Neuronal stem cell (in vitro differentiated cells): ENCODE results near the gene AUTS2.
"Not testable (repeated sequence)": the region's sequence is repeated elsewhere in the genome, so short reads cannot be mapped to it uniquely, and the experiment has no call there.

ENCODE experiments used
- DNase-seq: peaks from one replicate; pipeline ENCODE4 v3.0.0-alpha.2; 2013; ENCODE audit warnings: low spot score
- H2AFZ ChIP-seq: one replicate; pipeline ENCODE4 v1.6.1; 2013; ENCODE audit warnings: mild to moderate bottlenecking, low read length, inconsistent platforms
- H2AK5ac ChIP-seq: 2 replicates; pipeline ENCODE4 v1.6.1; 2013; ENCODE audit warnings: low read depth, mild to moderate bottlenecking, inconsistent platforms, low read length, moderate library complexity, mixed read lengths
- H2BK120ac ChIP-seq: 2 replicates; pipeline ENCODE4 v1.6.1; 2013; ENCODE audit warnings: low read depth, mild to moderate bottlenecking, inconsistent platforms, low read length, moderate library complexity, mixed read lengths
- H2BK12ac ChIP-seq: one replicate; pipeline ENCODE4 v1.6.1; 2013; ENCODE audit warnings: low read length, inconsistent platforms
- H2BK15ac ChIP-seq: 2 replicates; pipeline ENCODE4 v1.6.1; 2013; ENCODE audit warnings: mild to moderate bottlenecking, low read length, inconsistent platforms, mixed read lengths
- H2BK5ac ChIP-seq: one replicate; pipeline ENCODE4 v1.6.1; 2013; ENCODE audit warnings: inconsistent platforms, mild to moderate bottlenecking, low read length, moderate library complexity
- H3K14ac ChIP-seq: one replicate; pipeline ENCODE4 v1.6.1; 2013; ENCODE audit warnings: low read length, inconsistent platforms
- H3K18ac ChIP-seq: 2 replicates; pipeline ENCODE4 v1.6.1; 2013; ENCODE audit warnings: low read length, inconsistent platforms
- H3K23ac ChIP-seq: 2 replicates; pipeline ENCODE4 v1.6.1; 2013; ENCODE audit warnings: low read depth, mild to moderate bottlenecking, mixed read lengths, low read length, inconsistent platforms; ENCODE audit not compliant: poor library complexity
- H3K27ac ChIP-seq: replicated peaks from 3 replicates; pipeline ENCODE4 v1.5.1; 2013; ENCODE audit warnings: low read length, inconsistent platforms
- H3K27me3 ChIP-seq, 3 experiments: 2 replicates each; pipeline ENCODE4 v1.6.1; 2013; ENCODE audit warnings: low read length in 3 of 3, mild to moderate bottlenecking in 2 of 3, inconsistent platforms in 1 of 3, low read depth in 1 of 3, mixed read lengths in 1 of 3, moderate library complexity in 1 of 3; ENCODE audit not compliant: control insufficient read depth in 3 of 3, insufficient read depth in 3 of 3
- H3K36me3 ChIP-seq, 2 donors: replicated peaks in 1 of 2; 2 replicates each; pipeline ENCODE4 v1.6.1; 2013; ENCODE audit warnings: low read length in 2 of 2; ENCODE audit not compliant: control insufficient read depth in 2 of 2, insufficient read depth in 2 of 2
- H3K4ac ChIP-seq: 2 replicates; pipeline ENCODE4 v1.6.1; 2013; ENCODE audit warnings: inconsistent platforms, mild to moderate bottlenecking, low read length, moderate library complexity
- H3K4me1 ChIP-seq, 2 donors: 1 replicate in 1 of 2; 2 replicates in 1 of 2; pipeline ENCODE4 v1.6.1; 2013; ENCODE audit warnings: low read length in 2 of 2, low read depth in 1 of 2; ENCODE audit not compliant: control insufficient read depth in 2 of 2, insufficient read depth in 1 of 2
- H3K4me2 ChIP-seq: one replicate; pipeline ENCODE4 v1.6.1; 2013; ENCODE audit warnings: mild to moderate bottlenecking, low read length, inconsistent platforms; ENCODE audit not compliant: insufficient read depth, poor library complexity, severe bottlenecking
- H3K4me3 ChIP-seq, 2 donors: 2 replicates each; pipeline ENCODE4 v1.5.1; 2013; ENCODE audit warnings: low read length in 2 of 2, mild to moderate bottlenecking in 2 of 2, inconsistent platforms in 1 of 2, moderate library complexity in 1 of 2
- H3K79me1 ChIP-seq: one replicate; pipeline ENCODE4 v1.6.1; 2013; ENCODE audit warnings: low read depth, mild to moderate bottlenecking, inconsistent platforms, low read length, moderate library complexity
- H3K9ac ChIP-seq: one replicate; pipeline ENCODE4 v1.6.1; 2013; ENCODE audit warnings: mild to moderate bottlenecking, low read depth, low read length, inconsistent platforms; ENCODE audit not compliant: poor library complexity
- H3K9me3 ChIP-seq, 2 donors: replicated peaks in 1 of 2; 2 replicates each; pipeline versions ENCODE3 to v1.6.1; 2013; ENCODE audit warnings: low read length in 2 of 2, mild to moderate bottlenecking in 2 of 2, inconsistent platforms in 1 of 2, low read depth in 1 of 2, mixed read lengths in 1 of 2, moderate library complexity in 1 of 2; ENCODE audit not compliant: control insufficient read depth in 2 of 2, insufficient read depth in 1 of 2
- H4K8ac ChIP-seq: one replicate; pipeline ENCODE4 v1.6.1; 2013; ENCODE audit warnings: low read depth, mild to moderate bottlenecking, inconsistent platforms, low read length, moderate library complexity
- H4K91ac ChIP-seq: one replicate; pipeline ENCODE4 v1.6.1; 2013; ENCODE audit warnings: low read length, low read depth, mild to moderate bottlenecking, inconsistent platforms; ENCODE audit not compliant: poor library complexity
- WGBS, 2 donors: extraction: QIAGEN DNeasy Blood & Tissue Kit; methylation state at CpG; one replicate each; pipeline ENCODE4 v1.1.7; 2013; ENCODE audit warnings: missing lambda C conversion rate in 2 of 2, mixed read lengths in 1 of 2; ENCODE audit not compliant: insufficient read length in 2 of 2, insufficient replicate concordance in 1 of 2; ENCODE audit errors: extremely low coverage in 2 of 2; 5-methylcytosine and 5-hydroxymethylcytosine counted together

Gene AUTS2

DNA sequence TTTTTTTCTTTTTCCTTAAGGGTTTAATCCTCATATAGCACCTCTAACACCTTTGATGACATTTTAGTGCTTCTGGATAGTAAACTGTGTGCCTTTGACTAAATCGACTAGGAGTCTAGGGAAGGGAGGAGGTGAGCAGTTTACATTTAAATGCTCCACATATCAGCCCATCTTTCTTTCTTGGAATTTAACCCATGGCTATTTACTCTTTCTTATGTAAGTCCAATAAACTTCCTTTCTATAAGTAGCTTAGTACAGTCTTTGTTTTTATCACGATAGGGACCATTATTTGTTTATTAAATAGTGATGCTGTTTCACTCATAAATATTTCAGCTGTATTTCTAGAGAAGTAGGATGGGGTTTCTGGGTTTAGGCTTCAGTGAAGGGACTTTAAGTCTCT lies 669.9 kb downstream of the AUTS2 start:
- DNase-seq: no peak
- Histone ChIP-seq H2BK12ac (no peak overlapping the region), H3K4ac (no peak overlapping the region), H3K9me3 (no peaks in the 10 kb centered on the region), H3K27me3 (no peaks in the 10 kb centered on the region), H3K27ac (no peak overlapping the region), H2BK5ac (no peak overlapping the region), H2BK15ac (no peak overlapping the region), H2AK5ac (no peak overlapping the region), H4K8ac (no peak overlapping the region), H2AFZ (no peak overlapping the region), H3K14ac (no peak overlapping the region), H3K9ac (no peak overlapping the region), H3K4me2 (no peak overlapping the region), H3K4me3 (no peak overlapping the region), H4K91ac (no peak overlapping the region), H3K18ac (no peak overlapping the region), H2BK120ac (no peak overlapping the region), H3K36me3 (no peaks in the 10 kb centered on the region), H3K4me1 (peaks cover 14 to 23% of the 10 kb centered on the region in 2 donors), H3K23ac (no peak overlapping the region), H3K79me1 (no peaks in the 10 kb centered on the region)
- WGBS, 2 donors: no CpG with 5 or more reads among the region's 2 CpGs

DNA sequence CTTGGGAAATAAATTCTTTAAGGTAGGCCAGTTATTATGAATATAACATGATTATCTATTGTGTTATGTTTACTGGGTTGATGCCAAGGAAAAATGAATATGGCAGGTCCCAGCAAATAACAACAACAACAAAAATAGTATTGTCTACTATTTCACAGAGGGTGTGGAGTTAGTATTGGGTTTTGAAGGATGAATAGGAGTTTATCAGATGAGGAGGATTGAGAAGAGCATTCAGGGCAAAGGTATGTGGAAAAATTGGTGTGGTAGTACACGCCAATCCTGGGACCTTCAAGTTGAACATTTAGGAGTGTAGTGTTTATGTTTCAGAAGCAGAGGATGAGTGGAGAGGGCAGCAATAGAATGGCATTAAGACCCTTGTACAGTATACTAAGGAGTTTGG lies 671.9 kb downstream of the AUTS2 start:
- H3K4me2 ChIP-seq: no peak overlapping the region
- no peak overlapping the region for H2BK15ac ChIP-seq
- no peak overlapping the region for H3K18ac ChIP-seq
- H3K79me1 ChIP-seq: no peaks in the 10 kb centered on the region
- H3K4me1 ChIP-seq: peaks cover 14 to 23% of the 10 kb centered on the region in 2 donors
- H3K4me3 ChIP-seq: no peak overlapping the region
- H3K4ac ChIP-seq: no peak overlapping the region
- no peaks in the 10 kb centered on the region for H3K36me3 ChIP-seq
- DNase-seq: no peak
- no peak overlapping the region for H3K27ac ChIP-seq
- no peak overlapping the region for H3K14ac ChIP-seq
- no peak overlapping the region for H4K8ac ChIP-seq
- no peak overlapping the region for H3K9ac ChIP-seq
- no peak overlapping the region for H4K91ac ChIP-seq
- H2AK5ac ChIP-seq: no peak overlapping the region
- H2BK120ac ChIP-seq: no peak overlapping the region
- no peak overlapping the region for H3K23ac ChIP-seq
- H3K27me3 ChIP-seq: no peaks in the 10 kb centered on the region
- no peak overlapping the region for H2BK5ac ChIP-seq
- H2BK12ac ChIP-seq: no peak overlapping the region
- no CpG with 5 or more reads among the region's 1 CpG for WGBS, 2 donors
- H3K9me3 ChIP-seq: no peaks in the 10 kb centered on the region
- no peak overlapping the region for H2AFZ ChIP-seq

GRCh38 chr7:70271617-70272081 lies 673.4 kb downstream of the AUTS2 start:
- Histone ChIP-seq H2BK5ac (no peak overlapping the region), H3K27ac (no peak overlapping the region), H3K14ac (no peak overlapping the region), H3K27me3 (no peaks in the 10 kb centered on the region), H2BK120ac (no peak overlapping the region), H3K4me1 (peaks cover 14 to 17% of the 10 kb centered on the region in 2 donors), H3K9me3 (no peaks in the 10 kb centered on the region), H3K4me3 (no peak overlapping the region), H3K23ac (no peak overlapping the region), H2AFZ (no peak overlapping the region), H3K36me3 (no peaks in the 10 kb centered on the region), H2BK15ac (no peak overlapping the region), H4K8ac (no peak overlapping the region), H3K4me2 (no peak overlapping the region), H2BK12ac (no peak overlapping the region), H3K18ac (no peak overlapping the region), H3K4ac (no peak overlapping the region), H3K79me1 (no peaks in the 10 kb centered on the region), H4K91ac (no peak overlapping the region), H3K9ac (no peak overlapping the region), H2AK5ac (no peak overlapping the region)
- no peak for DNase-seq
- WGBS, 2 donors: no CpG with 5 or more reads among the region's 8 CpGs

- not testable (repeated sequence) for H3K79me1 ChIP-seq, H2AK5ac ChIP-seq, H3K23ac ChIP-seq, H2AFZ ChIP-seq, H3K14ac ChIP-seq, H2BK12ac ChIP-seq, H3K9ac ChIP-seq, H3K4me2 ChIP-seq, H3K9me3 ChIP-seq, H3K27me3 ChIP-seq, H4K91ac ChIP-seq, H3K4ac ChIP-seq, H2BK15ac ChIP-seq, DNase-seq, H3K27ac ChIP-seq, H3K18ac ChIP-seq, H3K36me3 ChIP-seq, H2BK120ac ChIP-seq, H4K8ac ChIP-seq, H3K4me1 ChIP-seq, H3K4me3 ChIP-seq, H2BK5ac ChIP-seq
- no CpG with 5 or more reads among the region's 3 CpGs for WGBS, 2 donors
These were observed 677.3 kb downstream of the AUTS2 start for GRCh38 chr7:70275570-70275969.
